GM12872 (cell line): ENCODE measurements around the gene RNF180.

Experiments used
- TF ChIP-seq, protein P1 (sequence below): IDR thresholded peaks from 3 replicates; pipeline ENCODE4 v1.5.1; 2011; ENCODE audit warnings: low read depth, mild to moderate bottlenecking, low read length, moderate library complexity; ENCODE audit not compliant: insufficient read depth

RNF180 gene

DNA sequence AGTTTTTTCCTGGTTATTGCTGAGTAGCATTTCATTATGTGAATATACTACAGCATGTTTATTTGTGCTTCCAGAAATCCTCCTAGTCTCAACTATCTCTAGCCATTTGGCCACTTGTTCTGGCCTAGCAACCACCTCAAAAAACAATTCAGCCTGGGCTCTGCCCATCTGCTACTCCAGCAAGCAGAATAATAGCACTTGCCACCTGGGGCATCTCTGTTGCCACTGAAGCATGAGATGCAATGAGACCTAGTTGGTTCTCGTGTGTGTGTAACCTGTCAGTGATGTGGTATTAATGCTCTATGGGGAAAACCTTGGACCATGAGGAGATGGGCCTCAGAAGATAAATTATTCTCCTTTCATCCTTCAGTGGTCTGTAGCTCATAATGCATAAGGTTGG, 129.5 kb downstream of the RNF180 start:
- TF ChIP-seq, protein P1, sequence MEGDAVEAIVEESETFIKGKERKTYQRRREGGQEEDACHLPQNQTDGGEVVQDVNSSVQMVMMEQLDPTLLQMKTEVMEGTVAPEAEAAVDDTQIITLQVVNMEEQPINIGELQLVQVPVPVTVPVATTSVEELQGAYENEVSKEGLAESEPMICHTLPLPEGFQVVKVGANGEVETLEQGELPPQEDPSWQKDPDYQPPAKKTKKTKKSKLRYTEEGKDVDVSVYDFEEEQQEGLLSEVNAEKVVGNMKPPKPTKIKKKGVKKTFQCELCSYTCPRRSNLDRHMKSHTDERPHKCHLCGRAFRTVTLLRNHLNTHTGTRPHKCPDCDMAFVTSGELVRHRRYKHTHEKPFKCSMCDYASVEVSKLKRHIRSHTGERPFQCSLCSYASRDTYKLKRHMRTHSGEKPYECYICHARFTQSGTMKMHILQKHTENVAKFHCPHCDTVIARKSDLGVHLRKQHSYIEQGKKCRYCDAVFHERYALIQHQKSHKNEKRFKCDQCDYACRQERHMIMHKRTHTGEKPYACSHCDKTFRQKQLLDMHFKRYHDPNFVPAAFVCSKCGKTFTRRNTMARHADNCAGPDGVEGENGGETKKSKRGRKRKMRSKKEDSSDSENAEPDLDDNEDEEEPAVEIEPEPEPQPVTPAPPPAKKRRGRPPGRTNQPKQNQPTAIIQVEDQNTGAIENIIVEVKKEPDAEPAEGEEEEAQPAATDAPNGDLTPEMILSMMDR = no peak

DNA sequence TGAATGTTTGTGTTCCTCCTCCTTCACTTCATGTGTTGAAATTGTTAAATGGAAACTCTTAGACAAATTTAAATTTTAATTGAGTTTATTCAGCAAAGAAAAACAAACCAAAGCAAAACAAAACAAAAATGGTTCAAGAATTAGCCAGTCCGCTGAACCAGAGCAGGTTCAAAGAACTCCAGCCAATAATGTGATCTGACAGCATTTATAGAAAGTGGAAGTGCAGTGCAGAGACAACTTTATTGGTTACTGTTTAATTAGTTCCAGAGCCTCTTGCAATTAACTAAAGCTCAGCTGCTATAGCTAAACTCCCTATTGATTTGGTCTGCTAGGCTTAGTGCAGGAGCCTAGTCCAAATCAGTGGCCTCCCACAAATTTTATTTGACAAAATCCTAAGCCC, 132.9 kb downstream of the RNF180 start:
- TF ChIP-seq, protein P1 = no peak

DNA sequence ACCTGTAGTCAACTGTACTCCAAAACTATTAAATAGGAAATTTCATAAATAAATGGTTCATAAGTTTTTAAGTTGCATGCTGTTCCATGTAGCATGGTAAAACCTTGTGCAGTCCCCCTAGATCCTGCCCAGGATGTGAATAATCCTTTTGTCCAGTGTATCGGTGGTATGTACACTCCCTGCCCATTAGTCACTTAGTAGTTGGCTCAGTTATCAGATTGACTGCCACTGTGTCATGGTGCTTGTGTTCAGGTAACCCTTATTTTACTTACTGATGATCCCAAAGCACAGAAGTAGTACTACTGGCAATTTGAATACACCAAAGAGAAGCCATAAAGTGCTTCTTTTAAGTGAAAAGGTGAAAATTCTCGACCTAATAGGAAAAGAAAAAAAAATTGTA, 134.2 kb downstream of the RNF180 start:
- TF ChIP-seq, protein P1 = no peak

DNA sequence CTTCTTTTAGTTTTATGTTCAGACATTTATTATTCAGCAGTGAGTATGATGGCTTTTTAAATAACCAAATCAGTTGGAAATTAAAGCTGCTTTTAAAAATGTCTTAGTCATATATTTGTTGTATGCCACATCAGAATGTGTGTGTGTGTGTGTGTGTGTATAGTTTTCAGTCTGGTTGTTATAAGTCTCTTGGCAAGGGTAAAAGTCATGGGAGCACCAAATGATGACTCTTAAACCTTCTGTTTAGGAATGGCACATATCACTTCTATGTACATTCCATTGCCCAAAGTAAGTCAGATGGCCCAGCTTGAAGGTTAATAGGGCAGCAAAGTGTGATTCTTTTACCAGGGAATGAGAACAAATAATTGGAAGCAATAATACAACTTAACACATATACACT, 135.9 kb downstream of the RNF180 start:
- TF ChIP-seq, protein P1 = no peak

DNA sequence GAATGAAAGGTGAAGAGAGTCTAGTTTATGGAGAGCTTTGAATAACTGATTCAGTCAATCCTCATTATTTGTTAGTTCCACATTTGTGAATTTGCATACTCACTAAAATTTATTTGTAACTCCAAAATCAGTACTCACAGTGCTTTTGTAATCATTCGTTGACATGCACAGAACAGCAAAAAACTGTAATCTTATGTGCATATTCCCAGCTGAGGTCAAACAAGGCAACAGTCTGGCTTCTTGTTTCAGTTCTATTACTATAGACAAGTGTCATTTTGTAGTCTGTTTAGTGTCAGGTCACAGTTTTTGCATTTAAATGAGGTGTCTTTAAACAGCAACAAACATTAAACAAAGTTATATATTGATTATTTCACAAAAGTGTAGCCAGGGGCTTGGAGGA, 142.5 kb downstream of the RNF180 start:
- TF ChIP-seq, protein P1 = no peak

DNA sequence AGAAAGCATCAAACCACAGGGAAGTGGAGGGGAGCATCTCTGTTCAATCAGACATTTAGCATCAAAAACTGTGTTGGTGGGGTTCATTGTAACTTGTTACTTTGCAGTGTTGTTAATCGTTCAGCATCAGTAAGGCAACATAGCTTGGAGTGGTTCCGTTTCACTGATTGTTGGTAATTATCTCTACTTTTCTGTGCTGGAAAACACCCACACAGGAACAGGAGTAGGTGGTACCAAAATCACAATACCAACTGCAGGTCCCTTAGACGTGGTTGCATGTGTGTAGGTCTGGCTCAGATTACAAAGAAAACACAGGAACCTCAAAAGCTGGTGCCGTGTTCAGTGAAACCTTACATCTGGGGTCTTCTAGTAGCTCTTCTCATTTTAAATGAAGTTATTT, 146.8 kb downstream of the RNF180 start:
- TF ChIP-seq, protein P1 = no peak

DNA sequence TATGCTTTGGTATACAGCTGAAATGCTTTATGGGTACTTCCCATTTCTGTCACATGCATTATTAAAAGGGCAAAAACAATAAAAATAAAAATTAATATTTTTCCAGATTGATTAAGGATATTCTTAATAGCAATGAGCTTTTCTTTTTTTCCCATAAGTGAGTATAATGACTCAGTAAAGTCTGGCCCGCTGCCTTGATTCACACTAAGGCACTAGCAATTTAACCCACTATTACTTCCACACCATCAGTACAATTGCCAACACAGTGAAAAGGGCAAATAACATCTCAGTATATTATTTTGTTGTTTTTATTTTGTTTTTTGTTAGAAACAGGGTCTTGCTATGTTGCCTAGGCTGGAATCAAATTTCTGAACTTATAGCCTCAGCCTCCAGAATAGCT, 150.1 kb downstream of the RNF180 start:
- TF ChIP-seq, protein P1 = no peak

DNA sequence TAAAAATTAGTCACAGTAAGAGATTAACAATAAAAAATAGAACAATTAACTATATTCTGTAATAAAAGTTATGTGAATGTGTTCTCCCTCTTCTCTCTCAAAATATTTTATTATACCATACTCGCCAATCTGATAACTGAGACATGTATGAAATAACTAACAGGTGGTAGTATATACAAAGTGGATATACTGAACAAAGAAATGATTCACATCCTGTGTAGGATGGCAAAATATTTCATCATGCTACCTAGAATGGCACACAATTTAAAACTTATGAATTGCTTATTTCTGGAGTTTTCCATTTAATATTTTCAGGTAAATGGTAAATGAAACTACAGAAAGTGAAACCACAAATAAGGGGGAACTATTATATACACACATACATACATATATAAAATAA, 152.5 kb downstream of the RNF180 start:
- TF ChIP-seq, protein P1 = no peak
